ENCODE results near the gene DLGAP5.

DLGAP5 gene

GRCh38 chr14:55127460-55127951 is 63.9 kb downstream of the DLGAP5 start:
- H3F3A ChIP-seq (ENCODE audit: insufficient read depth, low read length), result no peaks in the 10 kb centered on the region
- no peaks in the 10 kb centered on the region for H4K20me1 ChIP-seq (ENCODE audit: insufficient read depth, low read length)
- no peak overlapping the region for H2AFZ ChIP-seq (ENCODE audit: low read length)
- TF ChIP-seq EZH2 (IDR thresholded peaks at IDR 0.05; ENCODE audit: borderline replicate concordance, low read length), result no peak
- TF ChIP-seq, protein P1, sequence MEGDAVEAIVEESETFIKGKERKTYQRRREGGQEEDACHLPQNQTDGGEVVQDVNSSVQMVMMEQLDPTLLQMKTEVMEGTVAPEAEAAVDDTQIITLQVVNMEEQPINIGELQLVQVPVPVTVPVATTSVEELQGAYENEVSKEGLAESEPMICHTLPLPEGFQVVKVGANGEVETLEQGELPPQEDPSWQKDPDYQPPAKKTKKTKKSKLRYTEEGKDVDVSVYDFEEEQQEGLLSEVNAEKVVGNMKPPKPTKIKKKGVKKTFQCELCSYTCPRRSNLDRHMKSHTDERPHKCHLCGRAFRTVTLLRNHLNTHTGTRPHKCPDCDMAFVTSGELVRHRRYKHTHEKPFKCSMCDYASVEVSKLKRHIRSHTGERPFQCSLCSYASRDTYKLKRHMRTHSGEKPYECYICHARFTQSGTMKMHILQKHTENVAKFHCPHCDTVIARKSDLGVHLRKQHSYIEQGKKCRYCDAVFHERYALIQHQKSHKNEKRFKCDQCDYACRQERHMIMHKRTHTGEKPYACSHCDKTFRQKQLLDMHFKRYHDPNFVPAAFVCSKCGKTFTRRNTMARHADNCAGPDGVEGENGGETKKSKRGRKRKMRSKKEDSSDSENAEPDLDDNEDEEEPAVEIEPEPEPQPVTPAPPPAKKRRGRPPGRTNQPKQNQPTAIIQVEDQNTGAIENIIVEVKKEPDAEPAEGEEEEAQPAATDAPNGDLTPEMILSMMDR (IDR thresholded peaks at IDR 0.05; ENCODE audit: low read length), result no peak
- peaks cover 14% of the 10 kb centered on the region for H3K4me1 ChIP-seq (ENCODE audit: insufficient read depth, low read length, severe bottlenecking)
- 0 out of 2 replicates have a peak, but pooled peaks cover 7% of the 10 kb centered on the region for H3K27me3 ChIP-seq (ENCODE audit: insufficient read depth, low read length)
- H3K9me2 ChIP-seq (ENCODE audit: low read depth, low read length), result no peaks in the 10 kb centered on the region
- H3K27ac ChIP-seq (ENCODE audit: low read depth, low read length, poor library complexity, severe bottlenecking), result no peak overlapping the region
- no peaks in the 10 kb centered on the region for H3K36me3 ChIP-seq (ENCODE audit: insufficient read depth, low read length)
- H3K79me2 ChIP-seq (ENCODE audit: insufficient read depth, low read length), result no peaks in the 10 kb centered on the region
- H3K4me3 ChIP-seq (ENCODE audit: low read depth, low read length, poor library complexity, severe bottlenecking), result no peak overlapping the region
- H3K9ac ChIP-seq (ENCODE audit: low read length), result no peak overlapping the region
- no peak overlapping the region for H3K4me2 ChIP-seq (ENCODE audit: low read length)
- H3K9me3 ChIP-seq (ENCODE audit: low read length), result no peaks in the 10 kb centered on the region

DNA sequence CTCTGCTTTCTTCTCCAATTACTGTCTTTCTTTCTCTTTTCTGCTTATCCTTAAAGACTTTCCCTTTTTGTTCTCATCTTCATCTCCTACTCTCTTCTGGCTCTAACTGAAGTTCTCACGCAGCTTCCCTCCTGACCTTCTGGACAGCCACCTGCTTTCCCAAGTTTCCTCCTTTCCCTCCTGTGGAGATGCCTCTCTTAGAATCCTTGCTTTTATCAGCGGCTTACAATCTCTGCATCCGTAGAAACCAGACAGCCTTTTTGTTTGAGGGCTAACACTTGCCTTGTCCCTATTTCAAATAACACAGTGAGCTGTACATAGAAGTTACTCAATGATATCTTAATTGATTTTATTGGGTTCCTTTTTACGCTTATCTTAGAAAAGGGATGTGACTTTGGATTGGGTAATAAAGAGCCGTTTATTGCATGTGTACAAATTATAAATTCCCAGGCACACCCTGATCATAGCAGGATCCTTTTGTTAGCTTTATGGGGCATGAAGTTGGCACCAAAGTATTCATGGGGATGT is 64.4 kb downstream of the DLGAP5 start:
- H3K9me2 ChIP-seq (ENCODE audit: low read depth, low read length), result no peaks in the 10 kb centered on the region
- no peaks in the 10 kb centered on the region for H3K9me3 ChIP-seq (ENCODE audit: low read length)
- H3K4me3 ChIP-seq (ENCODE audit: low read depth, low read length, poor library complexity, severe bottlenecking), result no peak overlapping the region
- TF ChIP-seq, protein P1 (IDR thresholded peaks at IDR 0.05; ENCODE audit: low read length), result no peak
- no peak for TF ChIP-seq EZH2 (IDR thresholded peaks at IDR 0.05; ENCODE audit: borderline replicate concordance, low read length)
- no peak overlapping the region for H3K9ac ChIP-seq (ENCODE audit: low read length)
- H3F3A ChIP-seq (ENCODE audit: insufficient read depth, low read length), result no peaks in the 10 kb centered on the region
- H3K27ac ChIP-seq (ENCODE audit: low read depth, low read length, poor library complexity, severe bottlenecking), result no peak overlapping the region
- H4K20me1 ChIP-seq (ENCODE audit: insufficient read depth, low read length), result no peaks in the 10 kb centered on the region
- H2AFZ ChIP-seq (ENCODE audit: low read length), result no peak overlapping the region
- no peak overlapping the region for H3K4me2 ChIP-seq (ENCODE audit: low read length)
- H3K79me2 ChIP-seq (ENCODE audit: insufficient read depth, low read length), result no peaks in the 10 kb centered on the region
- 0 out of 2 replicates have a peak, but pooled peaks cover 7% of the 10 kb centered on the region for H3K27me3 ChIP-seq (ENCODE audit: insufficient read depth, low read length)
- peaks cover 14% of the 10 kb centered on the region for H3K4me1 ChIP-seq (ENCODE audit: insufficient read depth, low read length, severe bottlenecking)
- H3K36me3 ChIP-seq (ENCODE audit: insufficient read depth, low read length), result no peaks in the 10 kb centered on the region

DNA sequence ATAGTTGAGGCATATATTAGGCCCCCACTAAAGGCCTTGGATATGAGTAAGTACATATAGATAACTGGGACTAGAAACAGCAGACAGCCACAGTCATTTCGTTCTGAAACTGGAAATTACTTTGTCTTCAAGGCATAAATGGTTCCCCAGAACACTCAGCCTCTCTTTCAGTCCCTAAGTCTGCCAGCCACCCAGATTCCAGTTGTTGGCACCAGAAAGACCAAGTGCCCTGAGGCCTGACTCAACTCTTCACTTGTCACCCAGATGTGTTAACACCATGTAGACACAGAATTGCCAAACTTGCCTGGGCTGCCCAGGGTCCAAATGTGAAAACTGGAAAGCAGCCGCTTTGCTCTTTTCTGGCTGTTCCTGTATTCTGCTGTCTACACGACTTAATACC is 65.4 kb downstream of the DLGAP5 start:
- Histone ChIP-seq H3K4me3 (ENCODE audit: low read depth, low read length, poor library complexity, severe bottlenecking) (no peak overlapping the region), H3F3A (ENCODE audit: insufficient read depth, low read length) (no peaks in the 10 kb centered on the region), H3K9me3 (ENCODE audit: low read length) (no peaks in the 10 kb centered on the region), H3K27ac (ENCODE audit: low read depth, low read length, poor library complexity, severe bottlenecking) (no peak overlapping the region), H3K4me2 (ENCODE audit: low read length) (no peak overlapping the region), H3K9me2 (ENCODE audit: low read depth, low read length) (no peaks in the 10 kb centered on the region), H3K9ac (ENCODE audit: low read length) (no peak overlapping the region), H3K79me2 (ENCODE audit: insufficient read depth, low read length) (no peaks in the 10 kb centered on the region), H3K36me3 (ENCODE audit: insufficient read depth, low read length) (no peaks in the 10 kb centered on the region), H2AFZ (ENCODE audit: low read length) (no peak overlapping the region), H4K20me1 (ENCODE audit: insufficient read depth, low read length) (no peaks in the 10 kb centered on the region), H3K4me1 (ENCODE audit: insufficient read depth, low read length, severe bottlenecking) (peaks cover 14% of the 10 kb centered on the region), H3K27me3 (ENCODE audit: insufficient read depth, low read length) (0 out of 2 replicates have a peak, but pooled peaks cover 7% of the 10 kb centered on the region)
- no peak for TF ChIP-seq EZH2 (IDR thresholded peaks at IDR 0.05; ENCODE audit: borderline replicate concordance, low read length)
- TF ChIP-seq, protein P1 (IDR thresholded peaks at IDR 0.05; ENCODE audit: low read length), result no peak
